HG03469 (cell line): Measurements from ENCODE around the gene SLC22A6.

Experiments used
- ATAC-seq: cut with Tn5 transposase; IDR thresholded peaks from one replicate; pipeline ENCODE4 v1.9.1; 2021; ENCODE audit warnings: mild to moderate bottlenecking, moderate library complexity, moderate number of reproducible peaks; ENCODE audit not compliant: unreplicated experiment

The SLC22A6 gene

GRCh38 chr11:62933285-62933684 is 51.5 kb downstream of the SLC22A6 start:
- no peak for ATAC-seq

DNA sequence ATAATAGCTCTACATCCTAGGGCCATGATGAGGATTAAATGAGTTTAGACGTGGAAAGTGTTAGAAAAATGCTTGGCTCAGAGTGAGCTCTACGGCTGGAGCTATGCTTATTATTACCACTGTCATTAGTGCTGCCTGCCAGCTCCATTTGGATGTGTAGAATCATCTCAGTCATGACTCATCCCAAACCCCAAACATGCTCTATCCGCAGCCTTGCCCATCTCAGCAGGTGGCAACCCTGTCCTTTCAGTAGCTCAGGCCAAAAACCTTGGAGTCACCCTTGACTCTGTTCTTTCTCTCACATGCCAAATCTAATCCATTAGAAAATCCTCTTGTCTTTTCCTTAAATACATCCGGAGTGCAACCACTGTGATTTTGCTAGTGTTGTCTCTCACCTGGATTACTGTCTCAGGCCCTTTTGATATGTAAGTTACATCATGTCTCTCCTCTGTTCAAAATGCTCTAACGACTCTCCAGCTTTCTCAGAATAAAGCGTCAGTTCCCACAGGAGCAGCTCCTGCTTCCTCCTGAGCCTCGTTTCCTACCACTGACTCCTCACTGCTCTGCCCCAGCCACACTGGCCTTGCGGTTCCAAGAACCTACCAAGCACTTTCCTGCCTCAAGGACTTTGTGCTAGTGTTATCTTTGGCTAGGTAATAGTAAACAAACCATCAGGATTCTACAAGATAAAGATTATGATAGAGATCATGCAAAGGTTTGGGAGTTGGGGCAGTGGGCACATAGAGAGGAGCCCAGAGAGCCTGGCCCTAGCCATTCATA is 53.1 kb downstream of the SLC22A6 start:
- no peak for ATAC-seq

GRCh38 chr11:62930666-62931065 is 54.1 kb downstream of the SLC22A6 start:
- ATAC-seq = no peak

- ATAC-seq = no peak
These were observed 54.6 kb downstream of the SLC22A6 start for GRCh38 chr11:62930157-62930556.

GRCh38 chr11:62928011-62928410 is 56.8 kb downstream of the SLC22A6 start:
- no peak for ATAC-seq

DNA sequence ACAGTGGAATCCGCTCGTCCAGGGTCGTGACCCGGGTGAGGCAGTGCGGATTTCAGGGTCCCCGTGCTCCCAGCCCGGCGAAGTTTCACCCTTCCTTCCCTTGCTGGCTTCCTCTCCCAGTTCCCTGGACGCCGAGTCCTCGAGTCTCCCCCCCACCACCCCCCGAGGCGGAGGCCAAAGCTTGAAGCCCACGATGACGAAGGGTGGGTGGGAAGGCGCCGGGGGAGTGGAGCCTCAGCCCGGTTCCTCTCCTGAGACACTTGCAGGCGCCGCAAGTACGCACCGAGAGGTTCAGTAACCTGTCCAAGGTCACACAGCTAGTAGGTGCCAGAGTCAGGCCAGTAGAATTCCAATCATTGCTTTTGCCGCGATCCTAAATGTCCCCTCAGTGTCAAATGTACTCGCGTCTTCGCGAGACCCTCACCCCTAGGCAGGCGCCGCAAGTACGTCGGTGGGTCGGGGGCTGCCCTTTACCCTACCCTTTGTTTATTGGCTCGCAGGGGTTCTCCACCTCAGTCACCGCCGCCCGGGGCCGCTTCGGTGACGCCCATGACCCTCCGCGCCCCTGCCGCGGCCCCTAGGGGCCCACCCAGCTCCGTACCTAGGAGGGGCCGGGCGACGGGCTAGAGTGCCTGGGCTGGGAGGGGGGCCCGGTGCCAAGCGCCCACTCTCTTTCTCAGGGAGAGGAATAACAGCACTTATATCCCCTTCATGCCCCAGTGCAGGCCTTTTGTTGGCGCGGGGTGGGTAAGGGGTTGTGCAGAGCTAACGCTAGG is 57.9 kb downstream of the SLC22A6 start:
- ATAC-seq = no peak
